ENCODE results near the gene ATP5PF.
"Not testable (repeated sequence)": the region's sequence is repeated elsewhere in the genome, so short reads cannot be mapped to it uniquely, and the experiment has no call there.

The ATP5PF gene

GRCh38 chr21:25734904-25735645 lies at the start of gene ATP5PF, which contains the start of gene GABPA:
Gene ATP5PF (minus strand): TSS chr21:25734904. CDS start chr21:25729794, 5,110 bp downstream.
Gene GABPA (plus strand): TSS chr21:25734972. CDS start chr21:25741599, 6,627 bp downstream.
- peak within 1 kb of the TSS; percentile 90 for H3K4me3 ChIP-seq (ENCODE audit: low read depth, low read length)
- peak; percentile 30 for TF ChIP-seq CTCF (conservative IDR thresholded peaks at IDR 0.05; ENCODE audit: low read depth, low read length)
- DNase-seq (ENCODE audit: low read depth): peak; percentile 100

GRCh38 chr21:25778126-25778875 lies 43.6 kb upstream of the ATP5PF start:
- DNase-seq (ENCODE audit: low read depth); H3K4me3 ChIP-seq (ENCODE audit: low read depth, low read length): not testable (repeated sequence)

- H3K4me3 ChIP-seq (ENCODE audit: low read depth, low read length): no peak overlapping the region
- no peak for TF ChIP-seq CTCF (conservative IDR thresholded peaks at IDR 0.05; ENCODE audit: low read depth, low read length)
- peak; percentile 3 for DNase-seq (ENCODE audit: low read depth)
Observed at GRCh38 chr21:25776440-25776839, 41.7 kb upstream of the ATP5PF start.

GRCh38 chr21:25772686-25773085 lies 38.0 kb upstream of the ATP5PF start:
- no peak for TF ChIP-seq CTCF (conservative IDR thresholded peaks at IDR 0.05; ENCODE audit: low read depth, low read length)
- H3K4me3 ChIP-seq (ENCODE audit: low read depth, low read length): no peak overlapping the region
- peak; percentile 10 for DNase-seq (ENCODE audit: low read depth)

DNA sequence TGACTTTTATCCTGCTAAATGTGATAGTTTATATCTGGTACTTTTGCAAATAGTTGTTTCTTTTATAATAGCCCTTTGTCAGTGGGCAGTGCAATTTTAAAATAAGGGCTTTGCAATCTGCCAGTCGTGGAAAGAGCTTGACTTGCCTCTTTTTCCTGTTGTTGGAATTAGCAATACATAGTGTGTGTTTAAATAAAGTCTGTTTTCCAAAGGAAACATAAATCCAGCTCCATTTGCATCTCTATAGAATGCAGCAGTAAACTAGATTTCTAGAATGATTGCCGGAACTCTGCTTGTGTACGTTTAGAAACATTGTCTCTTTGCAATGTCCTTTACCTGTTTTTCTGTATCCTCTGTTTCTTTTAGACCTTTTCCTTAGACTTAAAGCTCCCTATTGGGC lies 33.2 kb upstream of the ATP5PF start:
- no peak for DNase-seq (ENCODE audit: low read depth)
- H3K4me3 ChIP-seq (ENCODE audit: low read depth, low read length): no peak overlapping the region
- no peak for TF ChIP-seq CTCF (conservative IDR thresholded peaks at IDR 0.05; ENCODE audit: low read depth, low read length)

- TF ChIP-seq CTCF (conservative IDR thresholded peaks at IDR 0.05; ENCODE audit: low read depth, low read length): no peak
- no peak overlapping the region for H3K4me3 ChIP-seq (ENCODE audit: low read depth, low read length)
- DNase-seq (ENCODE audit: low read depth): no peak
Observed at GRCh38 chr21:25764065-25764464, 29.4 kb upstream of the ATP5PF start.

DNA sequence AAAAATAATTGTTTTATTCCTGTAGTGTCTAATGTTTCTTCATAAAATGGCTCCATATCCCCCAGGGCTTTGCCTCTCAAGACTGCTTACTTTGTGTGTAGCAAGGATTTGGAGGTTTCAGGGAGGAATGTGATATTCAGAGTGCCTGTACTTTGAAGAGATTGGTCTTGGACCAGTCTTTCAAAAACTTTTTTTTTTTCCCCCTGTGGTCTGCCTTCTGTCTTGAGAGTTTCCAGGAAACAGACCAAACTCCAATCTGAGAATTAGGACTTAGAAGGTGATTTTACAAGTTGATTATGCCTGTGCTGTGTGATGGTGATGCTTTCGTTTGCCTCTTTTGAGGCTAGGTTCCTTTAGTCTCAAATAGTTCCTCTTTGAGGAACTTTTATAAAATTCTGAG lies 26.0 kb upstream of the ATP5PF start:
- TF ChIP-seq CTCF (conservative IDR thresholded peaks at IDR 0.05; ENCODE audit: low read depth, low read length): no peak
- no peak overlapping the region for H3K4me3 ChIP-seq (ENCODE audit: low read depth, low read length)
- DNase-seq (ENCODE audit: low read depth): no peak

Data from choroid plexus epithelial cell (primary cell).